Stimulated activated CD8-positive, alpha-beta memory T cell treated with anti-CD3 and anti-CD28 coated beads, Interleukin-4, amount 100 ng/mL, for 24 hours (primary cell): ENCODE data around the gene HELZ.
"Not testable (repeated sequence)": the region's sequence is repeated elsewhere in the genome, so short reads cannot be mapped to it uniquely, and the experiment has no call there.

ENCODE experiments used
- DNase-seq: peaks from one replicate; pipeline ENCODE4 v3.0.0-alpha.2; 2020; ENCODE audit warnings: low read depth

The HELZ gene

DNA sequence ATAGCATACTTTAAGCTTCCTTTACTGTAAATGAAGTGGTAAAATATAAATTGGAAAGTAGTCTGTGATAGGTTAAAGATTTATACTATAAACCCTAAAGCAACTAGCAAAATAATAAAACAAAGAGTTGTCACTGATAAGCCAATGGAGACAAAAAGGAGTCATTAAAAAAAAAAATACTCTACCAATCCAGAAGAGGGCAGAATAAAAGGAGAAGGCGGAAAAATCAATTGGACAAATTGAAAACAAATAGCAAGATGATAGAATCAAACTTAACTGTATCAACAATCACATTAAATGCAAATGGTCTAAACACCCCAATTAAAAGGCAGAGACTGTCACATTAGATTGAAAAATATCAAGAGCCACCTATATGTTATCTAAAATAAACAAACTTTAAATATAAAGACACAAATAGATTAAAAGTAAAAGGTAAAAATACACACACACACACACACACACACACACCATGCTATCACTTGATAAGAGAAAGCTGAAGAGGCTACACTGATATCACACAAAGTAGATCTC, 128.9 kb downstream of the HELZ start:
- DNase-seq: no peak

DNA sequence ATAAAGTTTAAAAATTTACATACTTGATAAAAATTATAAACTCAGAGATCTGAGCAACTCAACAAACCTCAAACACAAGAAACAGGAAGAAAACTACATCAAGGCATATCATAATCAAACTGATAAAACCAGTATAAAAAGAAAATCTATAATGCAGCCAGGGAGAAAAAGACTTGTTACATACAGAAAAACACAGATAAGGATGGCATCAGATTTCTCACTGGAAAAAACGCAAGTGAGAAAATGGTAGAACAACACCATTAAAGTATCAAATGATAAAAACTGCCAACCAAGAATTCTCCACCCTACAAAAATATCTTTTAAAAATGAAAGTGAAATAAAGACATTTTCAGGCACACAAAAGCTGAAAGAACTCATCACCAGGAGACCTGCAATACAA, 129.6 kb downstream of the HELZ start:
- DNase-seq: no peak

DNA sequence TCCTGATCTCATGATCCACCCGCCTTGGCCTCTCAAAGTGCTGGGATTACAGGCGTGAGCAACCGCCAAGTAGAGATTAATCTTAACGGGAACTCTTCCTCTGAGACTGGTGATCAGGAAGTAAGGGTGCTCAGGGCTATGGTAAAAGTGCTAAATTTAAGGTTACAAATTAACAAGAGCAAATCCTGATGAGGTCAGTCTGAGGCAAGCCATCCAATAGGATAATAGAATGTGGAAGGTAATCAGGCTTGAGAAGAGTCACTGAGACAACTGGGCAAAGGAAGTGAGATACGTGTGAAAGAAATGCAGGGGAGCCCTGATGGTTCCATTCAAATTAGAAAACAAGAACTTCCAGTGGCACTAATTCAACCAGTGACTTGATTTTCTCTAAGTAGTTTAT, 131.5 kb downstream of the HELZ start:
- DNase-seq: no peak

DNA sequence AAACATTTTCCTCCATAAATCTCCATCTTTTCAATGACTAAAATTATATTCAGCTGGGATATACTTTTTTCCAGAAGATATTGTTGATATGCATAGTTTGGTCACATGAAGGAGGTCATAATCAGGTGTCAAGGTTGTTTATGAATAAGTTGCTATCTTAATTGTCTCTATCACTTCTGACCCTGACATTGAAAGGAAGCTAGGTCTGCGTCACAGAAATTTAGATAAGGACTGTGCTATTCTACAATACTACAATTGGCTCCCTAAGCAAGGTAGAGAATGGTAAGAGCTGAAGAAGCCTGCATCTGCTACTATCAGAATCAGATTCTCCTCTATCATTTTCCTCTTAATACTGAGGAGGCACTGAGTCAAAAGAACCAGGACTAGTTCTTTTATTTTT, 133.2 kb downstream of the HELZ start:
- DNase-seq: no peak

DNA sequence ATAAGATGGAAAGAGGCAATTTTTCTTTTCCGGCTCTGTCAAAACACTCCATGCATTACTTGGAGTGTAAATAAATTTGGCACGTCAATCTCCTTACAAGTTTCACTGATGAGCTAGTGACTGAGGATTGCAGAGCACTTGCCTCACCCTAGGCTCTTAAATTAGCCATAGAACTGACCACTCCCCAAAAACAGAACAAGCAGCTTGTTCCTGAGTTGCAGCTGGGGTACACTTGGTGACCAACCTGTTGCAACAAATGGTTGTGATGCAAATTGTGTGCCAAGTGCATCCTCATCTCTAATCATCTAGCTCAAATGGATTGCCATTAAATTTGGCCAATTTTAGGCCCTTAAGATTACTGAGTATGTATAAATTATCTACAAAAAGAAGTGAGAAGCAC, 133.7 kb downstream of the HELZ start:
- DNase-seq: no peak

DNA sequence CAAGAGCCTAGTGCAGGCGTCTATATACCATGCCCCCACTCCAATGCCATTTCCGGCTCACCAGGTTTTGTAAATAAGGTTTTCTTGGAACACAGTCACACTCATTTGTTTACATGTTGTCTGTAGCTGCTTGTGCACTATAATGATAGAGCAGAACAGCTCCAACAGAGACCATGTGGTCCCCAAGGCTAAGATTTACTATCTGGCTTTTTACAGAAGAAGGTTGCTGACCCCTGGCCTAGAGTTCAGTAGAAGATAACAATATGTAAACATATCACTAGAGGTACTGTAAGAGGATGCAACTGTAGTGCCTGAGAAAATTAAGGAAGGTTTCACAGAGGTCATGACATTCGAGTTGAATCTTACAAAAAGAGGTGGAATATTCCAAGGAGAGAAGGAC, 134.4 kb downstream of the HELZ start:
- DNase-seq: no peak

DNA sequence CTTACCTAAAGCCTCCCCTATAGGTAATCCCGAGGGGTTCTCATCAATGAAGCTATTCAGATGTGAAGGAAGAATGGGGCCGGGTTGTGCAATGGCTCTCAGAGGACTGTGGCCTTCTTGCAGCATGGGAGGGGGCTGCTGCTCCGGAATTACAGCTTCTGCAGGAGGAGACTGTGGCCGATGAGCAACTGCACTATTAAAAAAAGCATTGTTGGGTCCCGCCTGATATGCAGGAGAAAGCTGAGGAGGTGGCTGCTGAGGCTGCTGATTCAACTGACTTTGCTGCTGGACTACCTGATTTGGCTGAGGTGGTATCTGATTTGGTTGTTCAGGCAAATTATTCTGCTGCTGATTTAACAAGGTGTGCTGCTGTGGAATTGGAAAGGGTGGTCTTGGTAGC, 135.9 kb downstream of the HELZ start:
- no peak for DNase-seq

DNA sequence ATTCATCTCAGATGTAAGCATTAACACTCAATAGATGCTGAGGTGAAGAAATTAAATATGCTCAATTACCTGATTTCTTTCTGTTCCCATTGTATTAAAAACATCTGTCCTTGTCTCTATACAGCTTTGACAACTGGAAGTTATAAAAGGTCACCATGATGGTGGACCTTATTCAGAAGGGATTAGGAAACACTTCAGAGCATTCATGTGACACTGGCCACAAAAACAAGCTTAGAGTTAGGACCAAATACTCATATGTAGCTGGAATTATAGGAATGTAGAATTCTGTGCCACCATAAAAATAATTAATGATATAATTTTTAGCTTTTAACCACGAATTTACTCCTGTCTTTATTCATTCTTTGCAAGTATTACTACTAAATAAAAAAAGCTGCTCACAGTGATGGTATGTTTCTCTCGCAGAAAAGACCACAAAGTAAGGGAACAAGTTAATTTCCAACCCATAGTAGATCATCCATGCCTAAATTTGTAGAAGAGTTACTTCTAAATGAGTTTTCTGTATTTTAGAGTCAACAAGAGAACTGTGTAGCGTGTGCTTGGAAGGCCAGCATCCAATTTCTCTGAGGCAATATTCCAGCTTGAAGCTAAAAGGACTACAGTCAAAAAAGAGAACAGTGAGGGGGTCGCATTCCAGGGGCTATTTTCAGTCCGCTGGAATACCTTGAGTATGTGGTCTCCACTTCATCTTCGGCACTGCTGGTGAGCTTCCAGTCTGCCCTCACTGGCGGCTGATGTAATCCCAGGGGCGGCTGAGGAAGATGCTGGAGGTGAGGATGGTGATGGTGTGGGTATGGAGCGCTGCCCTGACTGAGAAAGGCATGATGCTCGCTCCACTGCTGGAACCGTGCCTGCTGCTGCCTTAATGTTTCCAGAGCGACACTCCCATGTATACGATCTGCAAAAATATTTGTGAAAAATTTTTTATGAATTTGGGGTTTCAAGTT, 136.9 kb downstream of the HELZ start:
- no peak for DNase-seq

DNA sequence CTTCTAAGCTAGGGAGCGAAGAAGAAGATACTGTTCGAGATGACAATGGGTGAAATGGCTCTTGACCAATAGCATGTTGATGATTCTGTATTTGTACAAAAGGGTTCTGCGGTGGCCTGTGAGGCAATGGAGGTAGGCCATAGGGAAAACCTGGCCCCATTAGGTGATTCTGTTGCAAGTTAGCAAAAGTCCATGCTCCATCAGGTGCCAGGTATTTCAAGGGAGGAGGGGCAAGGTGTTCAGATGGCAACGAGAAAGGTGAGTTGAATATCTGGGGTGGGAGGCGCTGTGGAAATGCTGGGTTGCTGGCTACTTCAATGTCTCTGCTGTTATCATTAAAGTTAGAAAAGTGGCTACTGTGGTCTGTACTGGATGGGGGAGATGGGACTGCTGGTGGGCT, 137.8 kb downstream of the HELZ start:
- no peak for DNase-seq

DNA sequence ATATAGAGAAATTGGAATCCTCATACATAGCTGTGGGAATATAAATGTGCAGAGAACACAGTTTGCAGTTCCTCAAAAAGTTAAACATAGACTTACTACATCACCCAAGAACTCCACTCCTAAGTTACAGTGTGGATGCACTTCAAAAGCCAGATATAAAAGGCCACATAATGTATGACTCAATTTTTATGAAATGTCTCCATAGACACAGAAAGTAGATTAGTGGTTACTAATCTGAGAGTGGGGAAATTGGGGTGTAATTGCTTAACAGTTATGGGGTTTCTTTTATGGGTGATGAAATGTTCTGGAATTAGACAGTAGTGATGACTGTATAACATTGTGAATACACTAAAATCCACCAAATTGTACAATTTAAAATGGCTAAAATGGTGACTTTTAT, 139.8 kb downstream of the HELZ start:
- no peak for DNase-seq

DNA sequence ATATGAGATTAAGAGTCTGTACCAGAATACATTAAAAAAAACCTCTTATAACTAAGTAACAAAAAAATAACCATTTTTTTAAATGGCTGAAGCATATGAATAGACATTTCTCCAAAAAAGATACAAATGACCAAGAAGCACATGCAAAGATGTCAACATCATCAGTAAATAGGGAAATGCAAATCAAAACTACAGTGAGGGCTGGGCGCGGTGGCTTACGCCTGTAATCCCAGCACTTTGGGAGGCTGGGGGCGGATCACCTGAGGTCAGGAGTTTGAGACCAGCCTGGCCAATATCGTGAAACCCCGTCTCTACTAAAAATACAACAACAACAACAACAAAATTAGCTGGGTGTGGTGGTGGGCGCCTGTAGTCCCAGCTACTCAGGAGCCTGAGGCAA, 140.4 kb downstream of the HELZ start:
- not testable (repeated sequence) for DNase-seq

DNA sequence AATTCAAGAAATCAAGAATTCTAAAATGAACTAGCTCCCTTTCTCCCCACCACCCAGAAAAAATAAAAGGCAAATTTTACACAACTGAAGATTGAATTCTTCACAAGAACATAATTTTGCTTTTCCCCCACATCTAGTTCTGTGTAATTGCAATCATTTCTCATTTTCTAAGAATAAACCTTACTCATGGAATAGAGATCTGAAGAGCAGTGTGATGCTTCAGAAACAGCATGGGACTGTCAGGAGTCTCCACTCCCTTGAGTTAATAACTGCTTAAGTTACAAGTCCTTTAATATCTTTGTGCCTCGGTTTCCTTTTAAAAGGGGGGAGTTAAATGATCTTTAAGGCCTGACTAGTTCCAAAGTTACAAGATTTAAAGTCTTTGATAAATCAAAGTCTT, 147.0 kb downstream of the HELZ start:
- no peak for DNase-seq

DNA sequence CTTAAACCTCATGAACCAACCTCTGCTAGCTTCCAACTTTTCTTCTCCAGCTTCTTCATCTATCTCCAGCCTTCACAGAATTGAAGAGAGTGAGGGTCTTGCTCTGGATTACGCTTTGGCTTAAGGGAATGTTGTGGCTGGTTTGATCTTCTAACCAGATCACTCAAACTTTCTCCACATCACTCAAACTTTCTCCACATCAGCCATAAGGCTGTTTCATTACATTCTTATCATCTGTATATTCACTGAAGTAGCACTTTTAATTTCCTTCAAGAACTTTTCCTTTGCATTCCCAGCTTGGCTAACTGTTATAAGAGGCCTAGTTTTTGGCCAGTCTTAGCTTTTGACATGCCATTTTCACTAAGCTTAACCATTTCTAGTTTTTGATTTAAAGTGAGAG, 148.4 kb downstream of the HELZ start:
- no peak for DNase-seq

DNA sequence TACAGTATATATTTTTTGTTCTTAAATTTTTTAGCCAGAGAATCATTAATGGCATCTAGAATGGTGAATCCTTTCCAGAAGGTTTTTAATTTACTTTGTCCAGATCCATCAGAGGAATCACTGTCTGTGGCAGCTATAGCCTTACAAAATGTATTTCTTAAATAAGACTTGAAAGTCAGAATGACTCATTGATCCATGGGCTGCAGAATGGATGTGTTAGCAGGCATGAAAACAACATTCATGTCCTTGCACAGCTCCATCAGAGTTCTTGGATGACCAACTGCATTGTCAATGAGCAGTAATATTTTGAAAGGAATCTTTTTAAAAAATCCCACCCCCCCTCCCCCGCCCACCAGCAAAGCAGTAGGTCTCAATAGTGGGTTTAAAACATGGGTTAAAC, 149.2 kb downstream of the HELZ start:
- no peak for DNase-seq

DNA sequence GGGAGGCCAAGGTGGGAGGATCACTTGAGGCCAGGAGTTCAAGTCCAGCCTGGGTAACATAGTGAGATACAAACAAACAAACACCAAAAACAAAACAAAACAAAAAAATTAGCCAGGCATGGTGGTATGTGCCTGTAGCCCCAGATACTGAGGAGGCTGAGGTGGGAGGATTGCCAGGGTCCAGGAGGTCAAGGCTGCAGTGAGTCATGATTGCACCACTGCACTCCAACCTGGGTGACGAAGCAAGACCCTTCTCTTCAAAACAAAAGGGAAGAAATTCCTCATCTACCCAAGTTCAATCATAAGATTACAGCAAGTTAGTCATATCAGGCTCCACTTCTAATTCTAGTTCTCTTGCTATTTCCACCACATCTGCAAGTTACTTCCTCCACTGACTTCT, 149.7 kb downstream of the HELZ start:
- not testable (repeated sequence) for DNase-seq

DNA sequence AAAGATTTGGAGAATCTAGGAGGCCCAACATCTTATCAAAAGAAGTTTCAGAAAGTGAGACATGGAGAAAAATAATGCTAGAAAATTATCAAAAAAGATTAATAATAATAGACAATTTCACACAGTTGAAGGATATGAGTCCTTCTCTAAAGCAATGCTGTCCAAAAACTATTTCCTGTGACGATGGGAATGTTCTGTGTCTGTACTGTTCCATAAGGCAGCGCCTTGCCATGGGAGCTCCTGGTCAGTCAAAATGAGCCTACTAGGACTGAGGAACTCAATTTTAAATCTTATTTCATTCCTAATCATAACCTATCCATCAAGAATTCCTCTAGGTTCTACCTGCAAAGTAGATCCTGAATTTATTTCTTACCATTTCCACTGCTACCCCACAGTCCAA, 151.6 kb downstream of the HELZ start:
- no peak for DNase-seq

DNA sequence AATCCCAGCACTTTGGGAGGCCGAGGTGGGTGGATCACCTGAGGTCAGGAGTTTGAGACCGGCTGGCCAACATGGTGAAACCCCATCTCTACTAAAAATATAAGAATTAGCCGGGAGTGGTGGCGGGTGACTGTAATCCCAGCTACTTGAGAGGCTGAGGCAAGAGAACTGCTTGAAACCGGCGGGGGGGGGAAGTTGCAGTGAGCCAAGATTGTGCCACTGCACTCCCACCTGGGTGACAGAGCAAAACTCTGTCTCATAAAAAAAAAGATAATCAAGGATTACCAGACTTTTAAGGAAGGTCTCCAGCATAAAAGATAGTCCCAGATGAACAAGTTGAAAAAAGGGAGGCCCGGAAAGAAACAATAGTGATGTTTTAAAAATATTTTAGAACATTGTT, 152.3 kb downstream of the HELZ start:
- not testable (repeated sequence) for DNase-seq

DNA sequence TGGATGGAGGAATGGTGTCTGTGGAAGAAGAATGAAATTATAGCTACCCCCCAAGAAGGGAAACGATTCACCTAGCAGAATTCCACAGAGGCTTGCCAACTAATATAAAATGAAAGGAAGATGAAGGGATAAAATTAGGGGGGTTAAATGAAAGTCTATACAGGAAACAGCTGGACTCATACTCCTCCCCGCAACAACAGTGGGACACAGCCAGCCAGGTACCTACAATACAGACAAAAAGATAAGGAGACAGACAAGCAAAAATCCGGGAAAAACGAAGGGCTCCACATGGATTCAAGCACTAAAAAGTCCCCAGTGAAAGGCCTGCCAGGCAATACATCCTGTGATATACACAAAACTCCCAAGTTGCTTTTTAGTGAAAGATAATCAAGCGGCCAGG, 152.7 kb downstream of the HELZ start:
- no peak for DNase-seq

DNA sequence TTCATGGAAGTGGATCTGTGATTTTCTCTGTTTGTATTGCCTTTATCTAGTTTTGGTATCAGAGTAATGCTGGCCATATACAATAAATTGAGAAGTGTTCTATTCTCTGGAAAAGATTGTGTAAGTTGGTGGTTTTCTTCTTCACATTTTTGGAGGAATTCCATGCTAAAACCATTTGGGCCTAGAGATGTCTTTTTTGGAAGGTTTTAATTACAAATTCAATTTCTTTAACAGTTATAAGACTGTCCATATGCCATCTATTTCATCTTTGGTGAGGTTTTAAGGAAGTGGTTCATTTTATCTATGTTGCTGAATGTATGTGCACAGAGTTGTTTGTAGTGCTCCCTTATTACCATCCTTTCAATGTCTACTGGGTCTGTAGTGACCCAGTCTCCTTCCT, 154.7 kb downstream of the HELZ start:
- DNase-seq: no peak

DNA sequence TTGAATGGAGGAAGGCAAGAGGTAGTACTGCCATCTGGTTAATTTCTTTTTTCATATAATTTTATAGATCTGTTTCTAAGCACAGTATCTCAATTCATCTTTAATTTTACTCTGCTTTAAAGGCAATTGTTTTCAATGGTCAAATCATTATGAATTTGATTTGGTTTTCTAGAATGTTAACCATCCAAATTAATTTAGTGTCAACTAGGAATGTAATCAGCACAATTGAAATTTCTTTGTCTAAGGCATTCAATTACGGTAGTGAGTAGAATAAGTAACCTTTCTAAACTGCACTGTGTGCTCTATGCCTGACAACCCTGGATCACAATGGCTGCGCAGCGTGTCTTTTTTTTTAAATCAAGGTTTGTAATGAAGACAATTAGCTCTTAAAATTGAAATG, 156.4 kb downstream of the HELZ start:
- no peak for DNase-seq

DNA sequence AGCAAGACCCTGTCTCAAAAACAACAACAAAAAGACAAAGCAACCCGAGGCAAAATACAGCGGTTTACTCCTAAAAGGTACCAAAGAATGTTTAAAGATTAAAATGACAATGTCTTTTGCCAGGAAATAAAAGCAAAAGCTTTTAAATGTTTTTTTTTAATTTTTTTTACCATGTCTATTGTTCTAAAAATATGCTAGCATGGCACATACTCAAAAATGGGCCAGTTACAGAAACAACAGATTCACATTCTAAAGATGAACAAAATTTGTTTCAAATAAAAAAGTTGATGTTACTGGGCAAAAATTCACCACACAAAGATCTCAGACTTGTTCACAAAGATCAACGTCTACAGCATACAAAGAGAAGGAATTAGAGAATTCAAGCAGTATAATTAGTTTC, 159.6 kb downstream of the HELZ start:
- no peak for DNase-seq

DNA sequence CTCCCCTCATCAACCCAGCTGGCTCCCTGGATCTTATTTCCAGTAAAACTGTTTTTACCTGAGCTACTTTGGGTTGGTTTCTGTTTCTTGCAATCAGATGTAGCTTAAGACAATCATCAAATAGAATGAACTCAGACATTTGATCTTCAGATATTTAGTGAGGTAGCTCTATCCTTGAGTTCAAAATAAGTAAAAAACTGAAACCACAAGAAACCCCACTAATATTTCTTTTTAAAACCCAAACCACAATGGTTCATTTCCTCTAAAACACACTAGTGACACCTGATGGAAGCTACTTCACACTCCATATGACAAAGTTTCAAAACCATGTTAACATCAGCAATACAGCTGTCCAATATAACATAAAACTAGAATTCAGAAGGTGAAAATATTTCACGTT, 162.9 kb downstream of the HELZ start:
- DNase-seq: no peak

DNA sequence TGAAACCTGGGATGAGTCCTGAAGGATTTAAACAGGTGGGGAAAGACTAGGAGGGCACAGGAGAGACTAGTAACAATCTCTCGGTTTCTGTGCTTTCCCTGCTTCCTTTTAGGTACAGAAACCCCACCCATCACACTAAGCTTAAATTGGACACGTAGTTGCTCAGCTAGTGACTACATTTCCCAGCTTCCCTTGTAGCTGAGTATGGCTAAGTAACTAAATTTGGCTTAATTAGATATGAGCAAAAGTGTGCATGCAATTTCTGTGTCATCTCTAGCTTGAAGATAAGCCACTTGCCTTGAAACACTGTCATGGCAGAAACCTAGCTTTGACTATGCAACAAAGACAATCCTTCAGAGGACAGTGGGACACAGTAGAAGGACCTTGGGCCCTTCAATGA, 164.2 kb downstream of the HELZ start:
- no peak for DNase-seq

DNA sequence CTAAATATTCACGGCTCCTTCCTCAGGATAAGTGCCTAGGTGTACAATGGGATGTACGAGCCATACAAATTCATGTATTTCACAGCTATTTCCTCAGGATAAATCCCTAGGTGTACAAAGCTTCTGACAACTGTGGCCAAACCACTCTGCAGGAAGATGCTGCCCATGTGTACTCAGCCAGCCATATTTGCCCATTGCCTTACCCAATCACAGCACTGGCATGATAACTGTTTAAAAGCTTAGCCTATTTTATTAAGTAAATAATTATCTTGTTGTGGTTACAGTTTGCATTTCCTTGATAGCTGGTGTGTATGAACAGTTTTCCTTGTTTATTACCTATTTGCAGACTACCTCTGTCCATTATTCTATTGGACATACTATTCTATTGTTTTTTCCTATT, 165.5 kb downstream of the HELZ start:
- no peak for DNase-seq
